ENCODE results near the gene PLEKHG1. TPM values are rescaled to one million over a fixed set of nuclear protein-coding genes. Genes with fewer than 3 reads are reported as not detected.

Gene PLEKHG1
- total RNA-seq, 6 experiments from 2014 or later, result 8.7 to 20.3 (median 11.8) TPM

DNA sequence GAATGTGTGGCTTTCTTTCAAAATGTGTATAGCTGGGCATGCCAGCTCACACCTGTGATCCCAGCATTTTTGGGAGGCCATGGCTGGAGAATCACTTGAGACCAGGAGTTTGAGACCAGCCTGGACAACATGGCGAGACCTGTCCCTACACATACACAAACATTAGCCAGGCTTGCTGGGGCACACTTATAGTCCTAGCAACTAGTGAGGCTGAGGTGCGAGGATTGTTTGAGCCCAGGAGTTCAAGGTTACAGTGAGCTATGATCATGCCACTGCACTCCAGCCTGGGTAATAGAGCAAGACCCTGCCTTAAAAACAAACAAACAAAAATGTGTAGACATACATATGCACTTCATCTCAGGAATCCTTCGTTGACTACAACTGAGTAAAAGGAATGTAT is 31.1 kb upstream of the PLEKHG1 start:
- no peak overlapping the region for H3K4me3 ChIP-seq
- H3K4me1 ChIP-seq, result peaks cover 0 to 39% (median 9%) of the 10 kb centered on the region in 4 donors
- ATAC-seq, result no peak
- WGBS (ENCODE audit: insufficient coverage, low coverage, low lambda C conversion rate, missing lambda C conversion rate), result 73% methylated on average over 3 of the region's 3 CpGs
- H3K36me3 ChIP-seq, result no peaks in the 10 kb centered on the region
- intact Hi-C loops (cut with DNase I), result no loop called here
- no peaks in the 10 kb centered on the region for H3K27me3 ChIP-seq
- DNase-seq, result no peak
- H3K9me3 ChIP-seq, result no peaks in the 10 kb centered on the region
- H3K27ac ChIP-seq, result no peak overlapping the region
- TF ChIP-seq POLR2A (IDR thresholded peaks at IDR 0.05), result no peak
- TF ChIP-seq, protein P1, sequence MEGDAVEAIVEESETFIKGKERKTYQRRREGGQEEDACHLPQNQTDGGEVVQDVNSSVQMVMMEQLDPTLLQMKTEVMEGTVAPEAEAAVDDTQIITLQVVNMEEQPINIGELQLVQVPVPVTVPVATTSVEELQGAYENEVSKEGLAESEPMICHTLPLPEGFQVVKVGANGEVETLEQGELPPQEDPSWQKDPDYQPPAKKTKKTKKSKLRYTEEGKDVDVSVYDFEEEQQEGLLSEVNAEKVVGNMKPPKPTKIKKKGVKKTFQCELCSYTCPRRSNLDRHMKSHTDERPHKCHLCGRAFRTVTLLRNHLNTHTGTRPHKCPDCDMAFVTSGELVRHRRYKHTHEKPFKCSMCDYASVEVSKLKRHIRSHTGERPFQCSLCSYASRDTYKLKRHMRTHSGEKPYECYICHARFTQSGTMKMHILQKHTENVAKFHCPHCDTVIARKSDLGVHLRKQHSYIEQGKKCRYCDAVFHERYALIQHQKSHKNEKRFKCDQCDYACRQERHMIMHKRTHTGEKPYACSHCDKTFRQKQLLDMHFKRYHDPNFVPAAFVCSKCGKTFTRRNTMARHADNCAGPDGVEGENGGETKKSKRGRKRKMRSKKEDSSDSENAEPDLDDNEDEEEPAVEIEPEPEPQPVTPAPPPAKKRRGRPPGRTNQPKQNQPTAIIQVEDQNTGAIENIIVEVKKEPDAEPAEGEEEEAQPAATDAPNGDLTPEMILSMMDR (IDR thresholded peaks at IDR 0.05), result no peak

GRCh38 chr6:150569161-150569560 is 30.5 kb upstream of the PLEKHG1 start:
- Histone ChIP-seq H3K27ac (no peak overlapping the region), H3K9me3 (no peaks in the 10 kb centered on the region), H3K27me3 (no peaks in the 10 kb centered on the region), H3K4me3 (no peak overlapping the region), H3K4me1 (peaks cover 0 to 43% (median 9%) of the 10 kb centered on the region in 4 donors), H3K36me3 (no peaks in the 10 kb centered on the region)
- intact Hi-C loops (cut with DNase I), result no loop called here
- DNase-seq (no peak), ATAC-seq (no peak)
- 95% methylated on average over 2 of the region's 2 CpGs for WGBS (ENCODE audit: insufficient coverage, low coverage, low lambda C conversion rate, missing lambda C conversion rate)
- no peak for TF ChIP-seq POLR2A (IDR thresholded peaks at IDR 0.05)
- TF ChIP-seq, protein P1 (IDR thresholded peaks at IDR 0.05), result no peak

- Histone ChIP-seq H3K9me3 (no peaks in the 10 kb centered on the region), H3K4me3 (peak overlapping the region in 1 of 3 donors; percentile 17), H3K4me1 (peaks cover 0 to 17% (median 5%) of the 10 kb centered on the region in 4 donors), H3K27ac (peak overlapping the region; percentile 58 to 85 (median 75)), H3K27me3 (no peaks in the 10 kb centered on the region), H3K36me3 (no peaks in the 10 kb centered on the region)
- DNase-seq, result peak; percentile 86 to 96 (median 94)
- 19% methylated on average over 10 of the region's 10 CpGs for WGBS (ENCODE audit: insufficient coverage, low coverage, low lambda C conversion rate, missing lambda C conversion rate)
- peak; percentile 95 to 99 (median 98) for ATAC-seq
- intact Hi-C loops (cut with DNase I), result no loop called here
- peak; percentile 19 for TF ChIP-seq POLR2A (IDR thresholded peaks at IDR 0.05)
- TF ChIP-seq, protein P1 (IDR thresholded peaks at IDR 0.05), result no peak
These were observed 26.5 kb upstream of the PLEKHG1 start for GRCh38 chr6:150573041-150573681.

DNA sequence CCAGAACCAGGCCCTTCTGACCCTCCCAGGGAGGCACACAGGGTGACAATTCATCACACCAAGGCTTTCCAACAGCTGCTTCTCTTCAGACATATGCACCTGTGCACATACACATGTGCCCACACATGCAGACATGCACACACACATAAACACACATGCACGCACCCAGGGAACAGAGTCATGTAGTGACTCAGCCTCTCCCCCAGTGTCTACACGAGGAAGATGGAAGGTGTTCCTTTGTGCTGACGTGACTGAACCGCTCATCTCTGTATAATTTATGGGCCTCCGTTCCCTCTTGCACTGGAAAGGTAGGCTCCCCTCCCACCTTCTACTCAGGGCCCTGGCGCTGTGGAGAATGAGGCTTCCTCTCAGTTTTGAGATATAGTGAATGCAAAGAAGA is 23.8 kb upstream of the PLEKHG1 start:
- WGBS (ENCODE audit: insufficient coverage, low coverage, low lambda C conversion rate, missing lambda C conversion rate), result 87% methylated on average over 6 of the region's 6 CpGs
- intact Hi-C loops (cut with DNase I), result no loop called here

More for the DNA sequence above, 23.8 kb upstream of the PLEKHG1 start:
- ATAC-seq, result no peak
- Histone ChIP-seq H3K9me3 (no peaks in the 10 kb centered on the region), H3K27me3 (no peaks in the 10 kb centered on the region), H3K4me3 (no peak overlapping the region), H3K4me1 (peaks cover 0 to 17% (median 5%) of the 10 kb centered on the region in 4 donors), H3K27ac (no peak overlapping the region), H3K36me3 (no peaks in the 10 kb centered on the region)
- DNase-seq, result no peak
- TF ChIP-seq, protein P1 (IDR thresholded peaks at IDR 0.05), result no peak
- TF ChIP-seq POLR2A (IDR thresholded peaks at IDR 0.05), result no peak

Data from right lobe of liver (tissue), 6 donors.